Germinal center (tissue), 1 donor: ENCODE measurements around the gene RARS2.
"Not testable (repeated sequence)": the region's sequence is repeated elsewhere in the genome, so short reads cannot be mapped to it uniquely, and the experiment has no call there.

Source experiments
- DNase-seq: peaks from one replicate; pipeline ENCODE4 v3.0.0; 2012; ENCODE audit warnings: mixed read lengths, low spot score

Gene RARS2

GRCh38 chr6:87589693-87590416 lies at the start of gene RARS2, which contains the start of gene ORC3:
RARS2 (minus strand) TSS chr6:87589987; CDS start chr6:87589957, 30 bp downstream.
ORC3 (plus strand) TSS chr6:87590135; CDS start chr6:87590169, 34 bp downstream.
- peak; percentile 99 for DNase-seq

GRCh38 chr6:87639373-87639772 lies 49.6 kb upstream of the RARS2 start:
- no peak for DNase-seq

GRCh38 chr6:87637106-87637505 lies 47.3 kb upstream of the RARS2 start:
- DNase-seq, result no peak

GRCh38 chr6:87636315-87636714 lies 46.5 kb upstream of the RARS2 start:
- DNase-seq, result no peak

- no peak for DNase-seq
Observed at GRCh38 chr6:87633851-87634250, 44.1 kb upstream of the RARS2 start.

- DNase-seq, result no peak
Observed at GRCh38 chr6:87630746-87631145, 41.0 kb upstream of the RARS2 start.

- no peak for DNase-seq
Observed at GRCh38 chr6:87628881-87629280, 39.1 kb upstream of the RARS2 start.

GRCh38 chr6:87628424-87628823 lies 38.6 kb upstream of the RARS2 start:
- DNase-seq, result no peak

- no peak for DNase-seq
Observed at GRCh38 chr6:87623248-87623647, 33.5 kb upstream of the RARS2 start.

- no peak for DNase-seq
Observed at GRCh38 chr6:87618531-87618930, 28.7 kb upstream of the RARS2 start.

- no peak for DNase-seq
Observed at GRCh38 chr6:87617405-87617804, 27.6 kb upstream of the RARS2 start.

GRCh38 chr6:87613018-87613417 lies 23.2 kb upstream of the RARS2 start:
- DNase-seq, result not testable (repeated sequence)

GRCh38 chr6:87608802-87609201 lies 19.0 kb upstream of the RARS2 start:
- DNase-seq, result no peak

GRCh38 chr6:87606199-87606598 lies 16.4 kb upstream of the RARS2 start:
- DNase-seq, result no peak

- DNase-seq, result no peak
Observed at GRCh38 chr6:87600576-87600975, 10.8 kb upstream of the RARS2 start.

- DNase-seq, result no peak
Observed at GRCh38 chr6:87590990-87591389, 1.2 kb upstream of the RARS2 start.

- no peak for DNase-seq
Observed at GRCh38 chr6:87590417-87590880, 662 bp upstream of the RARS2 start.

GRCh38 chr6:87588756-87589407 lies 905 bp downstream of the RARS2 start:
- DNase-seq, result no peak

GRCh38 chr6:87586371-87587077 lies 3.3 kb downstream of the RARS2 start:
- DNase-seq, result no peak

GRCh38 chr6:87583822-87584221 lies 6.0 kb downstream of the RARS2 start:
- no peak for DNase-seq

- no peak for DNase-seq
Observed at GRCh38 chr6:87575423-87575822, 14.4 kb downstream of the RARS2 start.

GRCh38 chr6:87574237-87574804 lies 15.5 kb downstream of the RARS2 start:
- no peak for DNase-seq
